Subcutaneous adipose tissue (tissue), 4 donors: ENCODE results near the gene PNRC1. TPM values are rescaled to one million over a fixed set of nuclear protein-coding genes. Genes with fewer than 3 reads are reported as not detected.

Source experiments
- total RNA-seq, 4 donors: library from RNA; depleted of rRNA; stranded (reverse); fragments of >200 nt; gene quantifications; one replicate each; pipeline ENCODE4 v1.1.0, GENCODE V29; 2016
- TF ChIP-seq, protein P1 (sequence below): fragments of 450-650 bp; IDR thresholded peaks from one replicate; pipeline ENCODE4 v1.5.1; 2016; ENCODE audit warnings: low read depth, mild to moderate bottlenecking, control low read depth, antibody characterized with exemption, moderate library complexity

PNRC1 gene
- total RNA-seq, 4 donors from 2014 or later, result 228 to 324 (median 262) TPM

DNA sequence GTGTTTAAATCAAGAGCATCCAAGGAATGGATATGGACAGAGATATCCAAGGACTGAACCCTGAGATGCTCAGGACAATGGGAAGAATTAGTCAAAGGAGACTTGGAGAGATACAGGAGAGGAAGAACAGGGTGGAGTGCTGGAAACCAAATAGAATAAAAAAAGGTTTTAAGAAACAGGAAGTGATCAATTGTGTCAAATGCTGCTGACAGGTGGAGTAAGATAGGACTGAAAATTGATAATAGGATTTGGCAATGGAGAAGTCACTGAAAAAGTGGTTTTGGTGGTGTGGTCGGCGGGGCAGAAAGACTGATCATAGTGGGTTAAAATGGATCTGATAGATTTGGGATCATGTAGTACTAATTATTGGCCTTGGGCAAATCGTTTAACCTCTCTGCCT lies 37.9 kb upstream of the PNRC1 start:
- TF ChIP-seq, protein P1, sequence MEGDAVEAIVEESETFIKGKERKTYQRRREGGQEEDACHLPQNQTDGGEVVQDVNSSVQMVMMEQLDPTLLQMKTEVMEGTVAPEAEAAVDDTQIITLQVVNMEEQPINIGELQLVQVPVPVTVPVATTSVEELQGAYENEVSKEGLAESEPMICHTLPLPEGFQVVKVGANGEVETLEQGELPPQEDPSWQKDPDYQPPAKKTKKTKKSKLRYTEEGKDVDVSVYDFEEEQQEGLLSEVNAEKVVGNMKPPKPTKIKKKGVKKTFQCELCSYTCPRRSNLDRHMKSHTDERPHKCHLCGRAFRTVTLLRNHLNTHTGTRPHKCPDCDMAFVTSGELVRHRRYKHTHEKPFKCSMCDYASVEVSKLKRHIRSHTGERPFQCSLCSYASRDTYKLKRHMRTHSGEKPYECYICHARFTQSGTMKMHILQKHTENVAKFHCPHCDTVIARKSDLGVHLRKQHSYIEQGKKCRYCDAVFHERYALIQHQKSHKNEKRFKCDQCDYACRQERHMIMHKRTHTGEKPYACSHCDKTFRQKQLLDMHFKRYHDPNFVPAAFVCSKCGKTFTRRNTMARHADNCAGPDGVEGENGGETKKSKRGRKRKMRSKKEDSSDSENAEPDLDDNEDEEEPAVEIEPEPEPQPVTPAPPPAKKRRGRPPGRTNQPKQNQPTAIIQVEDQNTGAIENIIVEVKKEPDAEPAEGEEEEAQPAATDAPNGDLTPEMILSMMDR, result no peak

DNA sequence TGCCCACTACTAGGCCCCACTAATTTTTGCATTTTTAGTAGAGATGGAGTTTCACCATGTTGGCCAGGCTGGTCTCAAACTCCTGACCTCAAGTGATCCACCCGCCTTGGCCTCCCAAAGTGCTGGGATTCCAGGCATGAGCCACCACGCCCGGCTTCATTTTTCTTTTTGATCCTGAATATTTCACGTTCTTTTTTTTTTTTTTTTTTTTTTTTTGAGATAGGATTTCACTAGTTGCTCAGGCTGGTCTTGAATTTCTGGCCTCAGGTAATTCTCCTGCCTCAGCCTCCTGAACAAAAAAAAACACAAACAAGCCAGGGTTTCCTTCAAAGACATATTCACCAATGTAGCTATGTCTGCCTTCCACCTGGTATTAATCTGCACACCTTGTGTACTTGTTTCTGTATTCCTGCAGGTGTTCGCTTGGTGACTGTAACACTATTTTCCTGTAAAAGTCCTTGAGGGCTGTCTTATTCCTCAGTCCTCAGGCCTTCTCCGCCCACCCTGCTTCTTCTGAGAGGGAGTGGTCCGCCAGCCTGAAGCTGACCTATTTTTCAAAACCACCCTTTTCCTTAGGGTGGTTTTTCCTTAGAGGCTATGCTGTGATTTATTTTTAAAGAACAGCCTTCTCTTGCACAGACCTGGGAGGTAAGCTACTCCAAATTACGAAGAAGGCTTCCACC lies 36.1 kb upstream of the PNRC1 start:
- TF ChIP-seq, protein P1, result no peak

DNA sequence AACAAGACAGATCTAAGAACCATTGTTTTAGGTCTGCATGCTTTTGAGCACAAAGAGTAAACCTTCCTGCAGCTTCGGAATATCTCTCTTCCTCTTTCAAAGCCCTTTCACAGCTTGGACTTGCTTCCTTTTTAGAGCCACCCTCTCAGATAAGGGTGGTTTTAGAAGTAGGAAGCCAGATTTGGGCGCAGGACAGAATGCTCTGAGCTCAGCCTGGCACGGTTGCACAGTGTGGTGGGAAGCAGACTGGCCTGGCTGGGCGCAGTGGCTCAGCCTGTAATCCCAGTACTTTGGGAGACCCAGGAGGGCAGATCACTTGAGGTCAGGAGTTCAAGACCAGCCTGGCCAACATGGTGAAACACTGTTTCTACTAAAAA lies 35.6 kb upstream of the PNRC1 start:
- TF ChIP-seq, protein P1, result no peak

DNA sequence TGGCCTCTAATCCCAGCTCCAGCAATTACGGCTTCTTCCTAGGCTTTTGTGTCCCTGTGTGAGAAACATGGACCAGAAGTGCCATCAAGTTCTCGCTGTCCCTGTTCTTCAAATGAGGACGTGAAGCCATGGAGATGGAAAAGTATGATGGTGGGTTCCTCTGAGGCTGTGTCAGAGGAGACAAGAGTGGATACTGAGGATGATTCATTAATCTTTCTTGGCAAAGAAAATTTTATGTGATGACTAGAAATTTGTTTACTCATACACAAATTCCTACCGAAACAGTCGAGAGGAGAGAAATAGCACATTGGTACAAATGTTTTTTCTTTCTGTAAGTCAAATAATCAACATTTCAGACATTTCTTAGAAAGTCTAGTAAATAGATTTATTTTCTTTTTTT lies 35.0 kb upstream of the PNRC1 start:
- TF ChIP-seq, protein P1, result no peak

DNA sequence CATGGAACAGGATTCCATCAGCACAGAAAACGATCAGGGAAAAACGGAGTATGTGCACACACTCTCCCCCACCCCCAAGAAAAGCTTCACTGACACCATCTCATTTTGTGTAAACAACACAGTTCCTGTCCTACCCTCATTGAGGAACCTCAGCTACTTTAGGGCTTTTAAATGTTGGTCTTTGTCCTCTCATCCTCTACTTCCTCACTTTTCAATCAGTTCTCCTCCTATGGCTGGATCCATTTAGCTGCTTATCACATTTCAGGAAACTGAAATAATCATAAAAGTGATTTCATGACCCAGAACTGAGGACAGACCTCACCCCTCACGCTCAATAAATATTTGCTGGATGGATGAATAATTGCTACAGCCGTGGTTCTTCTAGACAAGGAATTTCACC lies 33.1 kb upstream of the PNRC1 start:
- TF ChIP-seq, protein P1, result no peak

DNA sequence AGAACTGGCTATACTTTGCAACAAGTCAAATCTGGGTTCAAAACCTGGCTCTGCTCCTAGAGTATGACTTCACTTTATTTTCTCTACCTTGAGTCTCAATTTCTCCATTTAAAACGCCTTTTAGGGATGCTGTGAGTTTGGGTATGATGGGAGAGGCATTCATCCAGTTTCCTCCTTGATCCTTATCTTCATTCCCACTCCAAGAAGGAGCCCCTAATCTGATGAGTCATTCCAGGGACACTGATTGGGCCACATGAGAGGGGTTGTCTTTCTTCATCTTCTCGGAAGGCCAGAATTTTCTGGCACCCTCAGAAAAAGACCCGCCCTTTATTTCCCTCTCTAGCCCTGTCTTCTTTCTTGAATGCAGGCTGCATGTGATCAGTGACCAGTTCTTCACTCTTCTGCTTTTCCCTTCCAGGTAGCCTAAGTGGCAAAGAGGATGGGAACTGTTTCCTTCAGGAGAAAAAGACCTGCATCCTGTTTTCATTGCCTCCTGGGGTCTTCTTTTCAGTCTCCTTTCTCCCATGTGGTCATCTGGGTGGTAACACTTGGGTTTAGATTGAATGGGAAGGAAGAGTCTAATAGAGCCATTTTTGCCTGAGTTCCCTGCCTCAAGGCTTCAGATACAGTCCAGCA lies 32.1 kb upstream of the PNRC1 start:
- TF ChIP-seq, protein P1, result no peak

DNA sequence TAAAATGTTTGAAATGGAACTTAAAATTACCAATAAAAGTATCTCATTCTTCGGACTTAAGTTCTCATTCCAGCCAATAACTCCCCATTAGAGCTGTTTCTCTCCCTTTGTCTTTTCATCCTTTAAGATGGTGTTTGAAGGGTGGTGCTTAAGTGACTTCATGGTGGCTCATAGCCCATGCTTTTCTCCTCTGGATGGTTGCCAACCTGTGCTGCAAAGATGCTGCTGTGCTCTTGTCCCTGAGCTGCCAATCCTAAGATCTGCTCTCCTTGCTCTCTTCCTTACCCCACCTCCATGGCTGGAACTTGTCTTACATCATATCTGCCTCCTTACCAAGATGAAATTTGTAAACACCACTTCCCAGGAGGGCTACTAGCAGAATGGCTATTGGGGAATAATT lies 31.6 kb upstream of the PNRC1 start:
- TF ChIP-seq, protein P1, result no peak
